Parathyroid adenoma (tissue), 2 donors: ENCODE data around the gene ATP6V1C2.

Experiments used
- H2AFZ ChIP-seq: fragments of 300-600 bp; sonication (generic); one replicate; pipeline ENCODE4 v1.7.0; 2017; ENCODE audit warnings: antibody characterized with exemption, mild to moderate bottlenecking
- H3K27ac ChIP-seq: fragments of 300-600 bp; sonication (generic); one replicate; pipeline ENCODE4 v1.7.0; 2017
- H3K27me3 ChIP-seq: fragments of 300-600 bp; sonication (generic); one replicate; pipeline ENCODE4 v1.7.0; 2017; ENCODE audit warnings: low read length; ENCODE audit not compliant: control insufficient read depth, insufficient read depth
- H3K36me3 ChIP-seq: fragments of 300-600 bp; sonication (generic); one replicate; pipeline ENCODE4 v1.7.0; 2017; ENCODE audit warnings: low read length; ENCODE audit not compliant: control insufficient read depth, insufficient read depth
- H3K4me1 ChIP-seq: fragments of 300-600 bp; sonication (generic); one replicate; pipeline ENCODE4 v1.7.0; 2017; ENCODE audit warnings: control low read depth
- H3K4me2 ChIP-seq: fragments of 300-600 bp; sonication (generic); one replicate; pipeline ENCODE4 v1.7.0; 2017; ENCODE audit warnings: low read length
- H3K4me3 ChIP-seq: fragments of 300-600 bp; sonication (generic); one replicate; pipeline ENCODE4 v1.7.0; 2017; ENCODE audit warnings: low read depth, low read length
- H3K79me2 ChIP-seq: fragments of 300-600 bp; sonication (generic); one replicate; pipeline ENCODE4 v1.7.0; 2017; ENCODE audit warnings: control low read depth
- H3K9ac ChIP-seq: fragments of 300-600 bp; sonication (generic); one replicate; pipeline ENCODE4 v1.7.0; 2017; ENCODE audit warnings: mild to moderate bottlenecking
- H3K9me3 ChIP-seq: fragments of 300-600 bp; sonication (generic); one replicate; pipeline ENCODE4 v1.7.0; 2017; ENCODE audit warnings: low read length; ENCODE audit not compliant: control insufficient read depth
- CTCF ChIP-seq: fragments of 300-600 bp; sonication (generic); IDR thresholded peaks from one replicate; pipeline ENCODE4 v1.7.0; 2017; ENCODE audit warnings: antibody characterized with exemption, mild to moderate bottlenecking
- donor health status: primary hyperparathyroidism.

ATP6V1C2 gene

DNA sequence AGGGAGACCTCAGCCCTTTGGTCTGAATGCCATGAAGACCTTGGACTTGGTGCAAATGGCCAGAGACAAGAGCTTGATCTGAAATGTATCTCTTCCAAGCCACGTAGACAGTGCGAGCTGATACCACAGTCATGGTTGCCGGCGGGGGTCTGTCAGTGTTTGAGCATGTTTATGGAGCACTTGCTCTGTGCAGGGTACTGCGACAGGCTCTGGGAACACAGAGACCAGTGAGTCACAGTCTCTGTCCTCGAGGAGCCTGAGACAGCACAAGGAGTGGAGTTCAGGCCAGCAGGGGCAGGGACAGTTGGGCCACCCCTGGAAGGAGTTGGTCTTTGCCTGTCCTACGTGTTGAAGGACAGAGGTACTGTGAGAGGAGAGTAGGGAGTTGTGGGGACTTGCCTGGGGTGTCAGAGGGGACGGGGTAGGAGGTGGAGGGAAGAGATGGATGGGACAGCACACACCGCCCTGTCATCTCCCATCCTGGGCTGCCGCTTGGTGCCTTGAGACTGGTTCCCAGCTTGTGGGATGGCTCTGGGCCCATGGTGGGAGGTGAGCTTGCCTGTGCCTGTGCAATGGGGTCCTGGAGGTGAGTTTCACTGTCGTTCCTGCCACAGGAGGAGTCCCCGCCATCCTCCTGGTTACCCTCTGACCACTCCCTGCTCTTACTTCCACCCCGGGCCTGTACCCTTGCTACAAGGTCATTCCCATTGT, 39.5 kb downstream of the ATP6V1C2 start:
- Histone ChIP-seq H2AFZ (no peak overlapping the region), H3K27me3 (no peaks in the 10 kb centered on the region), H3K4me3 (no peak overlapping the region), H3K9me3 (no peaks in the 10 kb centered on the region), H3K79me2 (no peaks in the 10 kb centered on the region), H3K9ac (no peak overlapping the region), H3K4me2 (no peak overlapping the region), H3K4me1 (peaks cover 6% of the 10 kb centered on the region), H3K27ac (no peak overlapping the region), H3K36me3 (no peaks in the 10 kb centered on the region)
- no peak for TF ChIP-seq CTCF

DNA sequence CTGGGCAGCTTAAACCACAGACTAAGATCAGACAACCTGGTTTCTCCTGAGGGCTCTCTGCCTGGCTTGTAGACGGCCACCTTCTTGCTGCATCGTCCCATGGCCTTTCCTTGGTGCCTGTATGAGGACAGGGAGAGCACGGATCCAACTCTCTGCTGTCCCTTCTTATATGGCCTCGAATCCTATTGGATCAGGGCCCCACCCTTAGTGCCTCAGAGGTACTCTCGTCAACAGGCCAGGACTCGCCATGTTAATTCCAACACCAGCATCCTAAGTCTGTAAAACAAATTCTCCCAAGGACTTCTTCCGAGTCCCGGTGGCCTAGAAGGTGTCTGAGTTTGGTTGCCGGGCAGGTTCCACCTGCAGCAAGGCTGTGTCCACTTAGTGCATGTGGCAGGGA, 40.2 kb downstream of the ATP6V1C2 start:
- no peaks in the 10 kb centered on the region for H3K27me3 ChIP-seq
- H3K4me3 ChIP-seq: no peak overlapping the region
- no peak overlapping the region for H3K9ac ChIP-seq
- no peak overlapping the region for H3K27ac ChIP-seq
- no peak overlapping the region for H2AFZ ChIP-seq
- peaks cover 6% of the 10 kb centered on the region for H3K4me1 ChIP-seq
- H3K4me2 ChIP-seq: no peak overlapping the region
- no peak for TF ChIP-seq CTCF
- H3K36me3 ChIP-seq: no peaks in the 10 kb centered on the region
- H3K9me3 ChIP-seq: no peaks in the 10 kb centered on the region
- H3K79me2 ChIP-seq: no peaks in the 10 kb centered on the region

DNA sequence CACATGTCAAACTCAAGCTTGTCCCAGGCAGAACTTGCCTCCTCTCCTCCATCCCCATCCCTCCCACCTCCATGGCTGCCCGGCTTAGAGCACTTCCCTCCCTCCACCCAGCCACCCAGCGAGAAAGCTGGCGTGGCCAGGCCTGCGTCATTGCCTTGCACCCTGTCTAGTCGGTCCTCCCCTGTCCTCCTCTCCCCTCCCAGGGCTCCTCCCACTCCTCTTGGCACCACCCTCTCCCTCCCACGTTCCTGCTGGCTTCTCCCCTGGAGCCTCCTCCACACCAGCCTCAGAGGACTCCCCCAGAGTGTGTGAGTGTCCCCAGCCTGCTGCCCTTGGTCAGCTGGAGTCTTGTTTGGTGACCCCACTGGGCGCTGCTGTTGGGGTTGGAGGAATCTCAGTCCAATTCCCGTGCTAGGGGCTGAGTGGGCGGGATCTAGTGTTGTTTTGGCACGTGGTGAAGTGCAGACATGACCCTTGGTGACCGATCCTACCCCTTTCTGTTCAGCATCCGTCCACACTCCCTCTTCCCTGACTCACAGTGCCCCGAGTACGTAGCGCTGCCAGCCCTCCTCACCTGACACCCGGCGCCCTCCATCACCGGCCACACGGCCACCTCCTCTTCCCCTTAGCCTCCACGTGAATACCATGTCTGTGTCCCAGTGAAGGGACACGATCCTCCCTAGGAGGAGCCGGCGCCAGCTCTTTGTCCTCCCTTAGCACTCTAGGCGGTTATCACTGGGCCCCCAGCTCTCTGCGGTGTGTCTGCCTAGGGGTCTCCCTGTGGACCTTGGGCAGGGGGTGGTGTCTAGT, 41.4 kb downstream of the ATP6V1C2 start:
- Histone ChIP-seq H2AFZ (no peak overlapping the region), H3K4me1 (no peaks in the 10 kb centered on the region), H3K4me3 (no peak overlapping the region), H3K27me3 (no peaks in the 10 kb centered on the region), H3K79me2 (no peaks in the 10 kb centered on the region), H3K36me3 (no peaks in the 10 kb centered on the region), H3K4me2 (no peak overlapping the region), H3K27ac (no peak overlapping the region), H3K9ac (no peak overlapping the region), H3K9me3 (no peaks in the 10 kb centered on the region)
- no peak for TF ChIP-seq CTCF

GRCh38 chr2:10763461-10763800, 42.0 kb downstream of the ATP6V1C2 start:
- Histone ChIP-seq H3K27ac (no peak overlapping the region), H3K79me2 (no peaks in the 10 kb centered on the region), H3K4me1 (no peaks in the 10 kb centered on the region), H3K4me2 (no peak overlapping the region), H3K9ac (no peak overlapping the region), H3K36me3 (no peaks in the 10 kb centered on the region), H2AFZ (no peak overlapping the region), H3K9me3 (no peaks in the 10 kb centered on the region), H3K4me3 (no peak overlapping the region), H3K27me3 (no peaks in the 10 kb centered on the region)
- no peak for TF ChIP-seq CTCF
